Thyroid gland (tissue), 4 donors: ENCODE results near the gene ING5. TPM values are rescaled to one million over a fixed set of nuclear protein-coding genes. Genes with fewer than 3 reads are reported as not detected.
A peak's percentile ranks its signal among the peaks of the same experiment; 100 is the strongest.

Experiments
- DNase-seq, 2 donors: peaks; one replicate each; pipeline ENCODE4 v3.0.0-alpha.2; 2019
- H3K27ac ChIP-seq, 3 donors: fragments of 200-600 bp; sonication (generic); 1 replicate in 2 of 3; 2 replicates in 1 of 3; pipeline ENCODE4 v1.5.1; 2016 to 2019; ENCODE audit warnings: mild to moderate bottlenecking in 1 of 3, moderate library complexity in 1 of 3
- H3K27me3 ChIP-seq: fragments of 200-600 bp; sonication (generic); one replicate; pipeline ENCODE4 v1.5.1; 2019
- H3K36me3 ChIP-seq, 2 donors: fragments of 200-600 bp; sonication (generic); one replicate each; pipeline ENCODE4 v1.5.1; 2016 to 2019
- H3K4me1 ChIP-seq, 2 donors: fragments of 200-600 bp; sonication (generic); one replicate each; pipeline ENCODE4 v1.5.1; 2017 to 2019
- H3K4me3 ChIP-seq, 3 donors: fragments of 200-600 bp; sonication (generic); replicated peaks in 1 of 3; 1 replicate in 2 of 3; 2 replicates in 1 of 3; pipeline ENCODE4 v1.5.1; 2016; ENCODE audit warnings: mild to moderate bottlenecking in 1 of 3
- H3K9me3 ChIP-seq: fragments of 200-600 bp; sonication (generic); one replicate; pipeline ENCODE4 v1.5.1; 2017
- CTCF ChIP-seq, 6 experiments: fragments of 200-600 bp in 3 of 6; fragments of 450-650 bp in 3 of 6; sonication (generic) in 3 of 6; IDR thresholded peaks; one replicate each; pipeline ENCODE4 v1.5.1; 2016 to 2019; ENCODE audit warnings: antibody characterized with exemption in 6 of 6, mild to moderate bottlenecking in 2 of 6, inconsistent platforms in 1 of 6, moderate library complexity in 1 of 6
- POLR2A ChIP-seq, 2 donors: fragments of 450-650 bp; IDR thresholded peaks; one replicate each; pipeline ENCODE4 v1.6.1; 2017; ENCODE audit warnings: antibody characterized with exemption in 2 of 2, mild to moderate bottlenecking in 2 of 2, moderate library complexity in 1 of 2
- WGBS, 2 donors: methylation state at CpG; one replicate each; pipeline ENCODE4 v1.1.5; 2017; 5-methylcytosine and 5-hydroxymethylcytosine counted together
- intact Hi-C: fragments of 100-400 bp; cut with DNase I; formaldehyde crosslinking; loops from one replicate; pipeline ENCODE4 v1.15.1; 2023
- total RNA-seq, 4 donors: library from RNA; depleted of rRNA; stranded (reverse); fragments of >200 nt; gene quantifications; one replicate each; pipeline ENCODE4 v1.2.3, GENCODE V29; 2016

Gene ING5
- total RNA-seq, 4 donors from 2014 or later: 42.2 to 76.3 (median 59.9) TPM

DNA sequence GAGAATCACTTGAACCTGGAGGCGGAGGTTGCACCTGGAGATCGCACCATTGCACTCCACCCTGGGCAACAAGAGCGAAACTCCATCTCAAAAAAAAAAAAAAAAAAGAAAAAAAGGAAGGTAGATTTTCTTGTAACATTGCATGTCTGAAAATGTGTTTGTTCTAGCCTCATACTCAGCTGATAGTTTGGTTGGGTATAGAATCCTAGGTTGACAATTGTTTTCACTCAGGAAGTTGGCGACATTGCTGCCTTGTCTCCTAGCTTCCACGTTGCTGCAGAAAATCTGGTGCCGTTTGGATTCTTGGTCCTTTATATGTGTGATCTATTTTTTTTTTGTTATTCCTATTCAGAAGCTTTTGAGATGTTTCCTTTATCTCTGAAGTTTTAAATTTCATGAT, 4.7 kb downstream of the ING5 start:
- intact Hi-C loops: loop anchor here (10.0 kb wide), 1 partner anchor 352 kb away; the partner anchor contains the start of gene FARP2
- WGBS, 2 donors: 97 to 99% methylated on average over 6 of the region's 6 CpGs

GRCh38 chr2:241708879-241709278, 7.0 kb downstream of the ING5 start:
- H3K27me3 ChIP-seq: no peaks in the 10 kb centered on the region
- TF ChIP-seq POLR2A (IDR thresholded peaks at IDR 0.05) (no peak), CTCF (IDR thresholded peaks at IDR 0.05) (no peak)
- H3K27ac ChIP-seq: no peak overlapping the region
- no peak overlapping the region for H3K4me3 ChIP-seq
- no peak for DNase-seq
- intact Hi-C loops: loop anchor here (10.0 kb wide), 1 partner anchor 354 kb away; the partner anchor contains the start of gene FARP2
- no peaks in the 10 kb centered on the region for H3K4me1 ChIP-seq
- H3K36me3 ChIP-seq: peaks cover 66 to 80% of the 10 kb centered on the region in 2 donors
- WGBS, 2 donors: 93% methylated on average over 10 of the region's 10 CpGs
- H3K9me3 ChIP-seq: no peaks in the 10 kb centered on the region

More for the DNA sequence above, 4.7 kb downstream of the ING5 start:
- Histone ChIP-seq H3K4me3 (no peak overlapping the region), H3K36me3 (peaks cover 46 to 59% of the 10 kb centered on the region in 2 donors), H3K27me3 (no peaks in the 10 kb centered on the region), H3K27ac (no peak overlapping the region), H3K4me1 (peaks cover 9 to 10% of the 10 kb centered on the region in 2 donors), H3K9me3 (no peaks in the 10 kb centered on the region)
- DNase-seq: no peak
- no peak for TF ChIP-seq POLR2A (IDR thresholded peaks at IDR 0.05)
- no peak for TF ChIP-seq CTCF (IDR thresholded peaks at IDR 0.05)

- Histone ChIP-seq H3K4me3 (no peak overlapping the region), H3K27me3 (no peaks in the 10 kb centered on the region), H3K4me1 (no peaks in the 10 kb centered on the region), H3K36me3 (peaks cover 38 to 45% of the 10 kb centered on the region in 2 donors), H3K9me3 (no peaks in the 10 kb centered on the region), H3K27ac (no peak overlapping the region)
- DNase-seq: no peak
- no peak for TF ChIP-seq POLR2A (IDR thresholded peaks at IDR 0.05)
- TF ChIP-seq CTCF (IDR thresholded peaks at IDR 0.05): no peak
- WGBS, 2 donors: 90 to 98% methylated on average over 7 to 16 of the region's 16 CpGs
- intact Hi-C loops: no loop called here
Observed at GRCh38 chr2:241719093-241719492, 17.3 kb downstream of the ING5 start.

- no peak for DNase-seq
- intact Hi-C loops: no loop called here
- TF ChIP-seq CTCF (IDR thresholded peaks at IDR 0.05): no peak
- WGBS, 2 donors: 95% methylated on average over 7 to 11 of the region's 19 CpGs
- Histone ChIP-seq H3K9me3 (no peaks in the 10 kb centered on the region), H3K27me3 (no peaks in the 10 kb centered on the region), H3K4me1 (no peaks in the 10 kb centered on the region), H3K27ac (no peak overlapping the region), H3K36me3 (peaks cover 30 to 40% of the 10 kb centered on the region in 2 donors), H3K4me3 (no peak overlapping the region)
Observed at GRCh38 chr2:241720099-241720498, 18.3 kb downstream of the ING5 start.

DNA sequence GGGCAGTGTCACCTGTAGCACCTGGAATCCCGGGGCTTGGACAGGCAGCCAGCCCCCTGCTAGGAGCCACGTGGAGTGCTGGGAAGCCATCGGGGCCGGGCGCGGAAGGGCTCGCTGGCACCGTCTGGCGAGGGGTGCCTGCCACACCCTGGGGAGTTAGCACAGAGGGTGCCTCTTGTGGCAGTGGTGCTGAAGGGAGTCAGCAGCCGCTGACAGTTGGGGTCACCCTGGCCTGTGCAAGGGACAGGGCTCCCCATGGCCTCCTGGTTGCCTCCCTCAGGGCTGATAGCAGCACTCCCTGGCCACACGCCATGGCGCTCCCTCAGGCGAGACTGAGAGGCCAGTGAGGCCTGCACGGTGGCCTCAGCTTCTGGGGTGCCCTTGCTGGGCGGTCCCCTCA, 18.7 kb downstream of the ING5 start:
- Histone ChIP-seq H3K36me3 (peaks cover 30 to 40% of the 10 kb centered on the region in 2 donors), H3K9me3 (no peaks in the 10 kb centered on the region), H3K4me1 (no peaks in the 10 kb centered on the region), H3K27ac (no peak overlapping the region), H3K27me3 (no peaks in the 10 kb centered on the region), H3K4me3 (no peak overlapping the region)
- WGBS, 2 donors: 84% methylated on average over 5 of the region's 15 CpGs; no CpG with 5 or more reads in 1 of the 2 donors
- no peak for TF ChIP-seq POLR2A (IDR thresholded peaks at IDR 0.05)
- TF ChIP-seq CTCF (IDR thresholded peaks at IDR 0.05): no peak
- intact Hi-C loops: no loop called here
- peak in 1 of 2 donors; percentile 17 for DNase-seq
